H9 (cell line): Measurements from ENCODE around the gene KCND2. TPM values are rescaled to one million over a fixed set of nuclear protein-coding genes. Genes with fewer than 3 reads are reported as not detected.

Experiments used
- DNase-seq: peaks from one replicate; pipeline ENCODE4 v3.0.0-alpha.2; 2017
- H2AFZ ChIP-seq: one replicate; pipeline ENCODE4 v1.6.1; 2013; ENCODE audit warnings: mild to moderate bottlenecking, low read length, control low read depth, moderate library complexity
- H2AK5ac ChIP-seq: 2 replicates; pipeline ENCODE4 v1.6.1; 2013; ENCODE audit warnings: low read length, control low read depth, mixed read lengths; ENCODE audit not compliant: insufficient read length
- H2BK120ac ChIP-seq: one replicate; pipeline ENCODE4 v1.6.1; 2013; ENCODE audit warnings: low read depth, mild to moderate bottlenecking, low read length, control low read depth, inconsistent platforms; ENCODE audit not compliant: poor library complexity, severe bottlenecking
- H2BK12ac ChIP-seq: 2 replicates; pipeline ENCODE4 v1.6.1; 2013; ENCODE audit warnings: low read length, control low read depth, mixed read lengths, low read depth; ENCODE audit not compliant: insufficient read length
- H2BK15ac ChIP-seq: 2 replicates; pipeline ENCODE4 v1.6.1; 2013; ENCODE audit warnings: low read depth, low read length, control low read depth
- H2BK20ac ChIP-seq: one replicate; pipeline ENCODE4 v1.6.1; 2013; ENCODE audit warnings: low read depth, mild to moderate bottlenecking, low read length, control low read depth, inconsistent platforms; ENCODE audit not compliant: poor library complexity, severe bottlenecking
- H2BK5ac ChIP-seq: 2 replicates; pipeline ENCODE4 v1.6.1; 2013; ENCODE audit warnings: low read length, control low read depth, mixed read lengths; ENCODE audit not compliant: insufficient read length
- H3K14ac ChIP-seq: 2 replicates; pipeline ENCODE4 v1.6.1; 2013; ENCODE audit warnings: low read length, control low read depth; ENCODE audit not compliant: insufficient read depth
- H3K18ac ChIP-seq: 2 replicates; pipeline ENCODE4 v1.6.1; 2013; ENCODE audit warnings: low read depth, mild to moderate bottlenecking, mixed read lengths, low read length, control low read depth; ENCODE audit not compliant: insufficient read length
- H3K23ac ChIP-seq: 2 replicates; pipeline ENCODE4 v1.6.1; 2013; ENCODE audit warnings: low read length, control low read depth, mixed read lengths, low read depth; ENCODE audit not compliant: insufficient read length
- H3K23me2 ChIP-seq: 2 replicates; pipeline ENCODE4 v1.6.1; 2013; ENCODE audit warnings: low read depth, mild to moderate bottlenecking, mixed read lengths, low read length, control low read depth; ENCODE audit not compliant: insufficient read length, poor library complexity, severe bottlenecking
- H3K27ac ChIP-seq: 2 replicates; pipeline ENCODE4 v1.5.1; 2013; ENCODE audit warnings: low read length, control low read depth, mixed read lengths, low read depth; ENCODE audit not compliant: insufficient read length
- H3K27me3 ChIP-seq: 2 replicates; pipeline ENCODE4 v1.6.1; 2013; ENCODE audit warnings: low read length, control low read depth, inconsistent platforms; ENCODE audit not compliant: insufficient read depth
- H3K4ac ChIP-seq: 2 replicates; pipeline ENCODE4 v1.6.1; 2013; ENCODE audit warnings: low read depth, mild to moderate bottlenecking, control low read depth, inconsistent platforms, low read length, moderate library complexity
- H3K4me1 ChIP-seq: 2 replicates; pipeline ENCODE4 v1.6.1; 2013; ENCODE audit warnings: low read length, control low read depth, inconsistent platforms; ENCODE audit not compliant: insufficient read depth
- H3K4me2 ChIP-seq: 2 replicates; pipeline ENCODE4 v1.6.1; 2013; ENCODE audit warnings: low read length, control low read depth, mixed read lengths; ENCODE audit not compliant: insufficient read length, insufficient read depth
- H3K56ac ChIP-seq: 2 replicates; pipeline ENCODE4 v1.6.1; 2013; ENCODE audit warnings: low read depth, mild to moderate bottlenecking, mixed read lengths, low read length, control low read depth; ENCODE audit not compliant: insufficient read length
- H3K79me1 ChIP-seq: 2 replicates; pipeline ENCODE4 v1.6.1; 2013; ENCODE audit warnings: low read depth, mild to moderate bottlenecking, moderate library complexity, low read length, control low read depth, inconsistent platforms; ENCODE audit not compliant: insufficient read depth, poor library complexity, severe bottlenecking
- H3K79me2 ChIP-seq: 2 replicates; pipeline ENCODE4 v1.6.1; 2013; ENCODE audit warnings: low read length, control low read depth, inconsistent platforms; ENCODE audit not compliant: insufficient read depth
- H3K9ac ChIP-seq: 2 replicates; pipeline ENCODE4 v1.6.1; 2013; ENCODE audit warnings: low read length, control low read depth, mixed read lengths; ENCODE audit not compliant: insufficient read length; ENCODE audit errors: extremely low read depth
- H3K9me3 ChIP-seq: one replicate; pipeline ENCODE4 v1.6.1; 2013; ENCODE audit warnings: low read depth, low read length, inconsistent platforms; ENCODE audit not compliant: control insufficient read depth
- H3T11ph ChIP-seq: one replicate; pipeline ENCODE4 v1.6.1; 2013; ENCODE audit warnings: mild to moderate bottlenecking, low read length, control low read depth, inconsistent platforms
- H4K20me1 ChIP-seq: one replicate; pipeline ENCODE4 v1.6.1; 2013; ENCODE audit not compliant: control insufficient read depth, insufficient read length, insufficient read depth
- H4K5ac ChIP-seq: 2 replicates; pipeline ENCODE4 v1.6.1; 2013; ENCODE audit warnings: low read depth, mild to moderate bottlenecking, mixed read lengths, low read length, control low read depth; ENCODE audit not compliant: insufficient read length
- H4K8ac ChIP-seq: replicated peaks from 2 replicates; pipeline ENCODE4 v1.6.1; 2013; ENCODE audit warnings: low read length, control low read depth, mixed read lengths, low read depth; ENCODE audit not compliant: insufficient read length
- H4K91ac ChIP-seq: 2 replicates; pipeline ENCODE4 v1.6.1; 2013; ENCODE audit warnings: low read depth, mild to moderate bottlenecking, moderate library complexity, mixed read lengths, low read length, control low read depth; ENCODE audit not compliant: insufficient read length
- H3K27ac Mint-ChIP-seq, 3 experiments: 2 replicates in 2 of 3; 3 replicates in 1 of 3; pipeline ENCODE4 v1.8.0; 2020 to 2021; ENCODE audit warnings: mixed read lengths in 3 of 3, mild to moderate bottlenecking in 1 of 3, moderate library complexity in 1 of 3
- H3K27me3 Mint-ChIP-seq: 2 replicates; pipeline ENCODE4 v1.8.0; 2021; ENCODE audit warnings: low read depth, mild to moderate bottlenecking, moderate library complexity, mixed read lengths
- H3K36me3 Mint-ChIP-seq, 3 experiments: 2 replicates in 2 of 3; 3 replicates in 1 of 3; pipeline ENCODE4 v1.8.0; 2020 to 2021; ENCODE audit warnings: low read depth in 3 of 3, mixed read lengths in 3 of 3; ENCODE audit not compliant: insufficient read depth in 1 of 3
- H3K4me1 Mint-ChIP-seq, 2 experiments: 2 replicates each; pipeline ENCODE4 v1.8.0; 2020; ENCODE audit warnings: mixed read lengths in 2 of 2
- H3K4me3 Mint-ChIP-seq, 2 experiments: 2 replicates in 1 of 2; 3 replicates in 1 of 2; pipeline ENCODE4 v1.8.0; 2020 to 2021; ENCODE audit warnings: mild to moderate bottlenecking in 2 of 2, mixed read lengths in 2 of 2, moderate library complexity in 1 of 2
- H3K9me3 Mint-ChIP-seq, 2 experiments: 2 replicates in 1 of 2; 3 replicates in 1 of 2; pipeline ENCODE4 v1.8.0; 2020; ENCODE audit warnings: mild to moderate bottlenecking in 2 of 2, mixed read lengths in 2 of 2, moderate library complexity in 1 of 2
- WGBS: extraction: QIAGEN DNeasy Blood & Tissue Kit; methylation state at CpG from one replicate; pipeline ENCODE4 v1.1.7; 2013; ENCODE audit warnings: missing lambda C conversion rate, low lambda C conversion rate, mixed read lengths; ENCODE audit not compliant: insufficient read length; ENCODE audit errors: extremely low coverage; 5-methylcytosine and 5-hydroxymethylcytosine counted together
- total RNA-seq: library from RNA; stranded (reverse); gene quantifications from 2 replicates; pipeline ENCODE4 v1.2.1, GENCODE V29; 2021
- TF ChIP-seq, protein P1 (sequence below): fragments of 200-600 bp; sonication (generic); conservative IDR thresholded peaks from 3 replicates; pipeline ENCODE4 v1.8.0; 2021; ENCODE audit warnings: antibody characterized with exemption, mild to moderate bottlenecking

KCND2 gene
- total RNA-seq, 1 experiment from 2014 or later, result 6.4 TPM

DNA sequence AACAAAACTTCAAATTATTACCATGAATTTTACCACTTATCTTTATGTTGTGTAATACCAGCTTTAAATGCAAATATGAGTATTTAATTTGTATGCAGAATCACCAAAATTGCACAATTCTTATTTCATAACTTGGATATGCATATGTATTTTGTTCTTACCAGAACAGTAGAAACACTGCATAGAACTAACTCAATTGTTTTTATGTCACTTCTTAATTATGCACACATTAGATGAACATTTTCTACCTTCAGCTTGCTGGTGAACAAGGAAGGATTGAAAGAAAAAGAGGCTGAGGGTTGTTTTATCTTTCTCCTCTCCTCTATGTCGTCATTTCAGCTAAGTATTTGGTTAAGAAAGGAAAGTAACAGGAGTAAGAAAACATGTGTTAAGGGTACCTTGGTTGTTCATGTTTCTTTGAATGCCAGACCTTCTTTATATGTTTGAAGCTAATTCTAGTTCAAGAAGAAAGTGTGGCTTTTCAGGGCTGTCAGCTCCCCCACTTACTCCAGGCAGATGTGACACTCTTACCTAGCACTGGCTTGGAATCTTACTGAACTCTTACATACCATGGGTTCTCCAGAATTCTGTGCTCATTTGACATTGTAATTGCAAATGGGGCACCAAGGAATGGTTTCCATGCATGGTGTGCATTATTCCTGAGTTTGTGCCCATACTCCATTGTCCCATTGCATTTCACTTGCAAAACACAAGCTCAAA lies 436.4 kb downstream of the KCND2 start:
- H3K23ac ChIP-seq, result no peak overlapping the region

More for the DNA sequence above, 436.4 kb downstream of the KCND2 start:
- H3K9me3 Mint-ChIP-seq, result no peaks in the 10 kb centered on the region
- H4K91ac ChIP-seq, result no peak overlapping the region
- TF ChIP-seq, protein P1, sequence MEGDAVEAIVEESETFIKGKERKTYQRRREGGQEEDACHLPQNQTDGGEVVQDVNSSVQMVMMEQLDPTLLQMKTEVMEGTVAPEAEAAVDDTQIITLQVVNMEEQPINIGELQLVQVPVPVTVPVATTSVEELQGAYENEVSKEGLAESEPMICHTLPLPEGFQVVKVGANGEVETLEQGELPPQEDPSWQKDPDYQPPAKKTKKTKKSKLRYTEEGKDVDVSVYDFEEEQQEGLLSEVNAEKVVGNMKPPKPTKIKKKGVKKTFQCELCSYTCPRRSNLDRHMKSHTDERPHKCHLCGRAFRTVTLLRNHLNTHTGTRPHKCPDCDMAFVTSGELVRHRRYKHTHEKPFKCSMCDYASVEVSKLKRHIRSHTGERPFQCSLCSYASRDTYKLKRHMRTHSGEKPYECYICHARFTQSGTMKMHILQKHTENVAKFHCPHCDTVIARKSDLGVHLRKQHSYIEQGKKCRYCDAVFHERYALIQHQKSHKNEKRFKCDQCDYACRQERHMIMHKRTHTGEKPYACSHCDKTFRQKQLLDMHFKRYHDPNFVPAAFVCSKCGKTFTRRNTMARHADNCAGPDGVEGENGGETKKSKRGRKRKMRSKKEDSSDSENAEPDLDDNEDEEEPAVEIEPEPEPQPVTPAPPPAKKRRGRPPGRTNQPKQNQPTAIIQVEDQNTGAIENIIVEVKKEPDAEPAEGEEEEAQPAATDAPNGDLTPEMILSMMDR, result no peak
- no peak overlapping the region for H4K5ac ChIP-seq
- no peak overlapping the region for H3K27ac ChIP-seq
- H2BK120ac ChIP-seq, result no peak overlapping the region
- H3K9me3 ChIP-seq, result no peaks in the 10 kb centered on the region
- H3K4ac ChIP-seq, result no peak overlapping the region
- no peak overlapping the region for H2BK5ac ChIP-seq
- no peak overlapping the region for H2AFZ ChIP-seq
- no peaks in the 10 kb centered on the region for H4K20me1 ChIP-seq
- no peak overlapping the region for H4K8ac ChIP-seq
- H3K9ac ChIP-seq, result no peak overlapping the region
- H3K27me3 Mint-ChIP-seq, result no peaks in the 10 kb centered on the region
- no peak overlapping the region for H2AK5ac ChIP-seq
- H3T11ph ChIP-seq, result no peak overlapping the region
- no peak overlapping the region; a peak in 2 of 7 replicates for H3K27ac Mint-ChIP-seq
- no peaks in the 10 kb centered on the region for H3K27me3 ChIP-seq
- H3K4me1 Mint-ChIP-seq, result no peaks in the 10 kb centered on the region; a peak in 1 of 4 replicates
- no peak overlapping the region for H2BK20ac ChIP-seq
- H3K79me1 ChIP-seq, result no peaks in the 10 kb centered on the region
- H3K14ac ChIP-seq, result no peak overlapping the region
- no CpG with 5 or more reads among the region's 1 CpG for WGBS
- no peak overlapping the region for H2BK15ac ChIP-seq
- no peaks in the 10 kb centered on the region for H3K79me2 ChIP-seq
- no peak for DNase-seq
- H3K56ac ChIP-seq, result no peak overlapping the region
- no peak overlapping the region for H3K4me3 Mint-ChIP-seq
- H3K18ac ChIP-seq, result no peak overlapping the region
- H2BK12ac ChIP-seq, result no peak overlapping the region
- no peaks in the 10 kb centered on the region for H3K23me2 ChIP-seq
- no peak overlapping the region for H3K4me2 ChIP-seq
- no peaks in the 10 kb centered on the region for H3K4me1 ChIP-seq
- H3K36me3 Mint-ChIP-seq, result no peaks in the 10 kb centered on the region
